Suprapubic skin (tissue), 3 donors: ENCODE results near the gene KRTAP10-7.

Source experiments
- POLR2A ChIP-seq, 2 donors: fragments of 450-650 bp; IDR thresholded peaks; one replicate each; pipeline ENCODE4 v1.6.1; 2017; ENCODE audit warnings: antibody characterized with exemption in 2 of 2, mild to moderate bottlenecking in 2 of 2, moderate library complexity in 2 of 2
- TF ChIP-seq, protein P1 (sequence below), 2 donors: fragments of 200-600 bp in 1 of 2; fragments of 450-650 bp in 1 of 2; sonication (generic) in 1 of 2; IDR thresholded peaks; one replicate each; pipeline ENCODE4 v1.5.1; 2016 to 2019; ENCODE audit warnings: antibody characterized with exemption in 2 of 2, mild to moderate bottlenecking in 1 of 2, moderate library complexity in 1 of 2

DNA sequence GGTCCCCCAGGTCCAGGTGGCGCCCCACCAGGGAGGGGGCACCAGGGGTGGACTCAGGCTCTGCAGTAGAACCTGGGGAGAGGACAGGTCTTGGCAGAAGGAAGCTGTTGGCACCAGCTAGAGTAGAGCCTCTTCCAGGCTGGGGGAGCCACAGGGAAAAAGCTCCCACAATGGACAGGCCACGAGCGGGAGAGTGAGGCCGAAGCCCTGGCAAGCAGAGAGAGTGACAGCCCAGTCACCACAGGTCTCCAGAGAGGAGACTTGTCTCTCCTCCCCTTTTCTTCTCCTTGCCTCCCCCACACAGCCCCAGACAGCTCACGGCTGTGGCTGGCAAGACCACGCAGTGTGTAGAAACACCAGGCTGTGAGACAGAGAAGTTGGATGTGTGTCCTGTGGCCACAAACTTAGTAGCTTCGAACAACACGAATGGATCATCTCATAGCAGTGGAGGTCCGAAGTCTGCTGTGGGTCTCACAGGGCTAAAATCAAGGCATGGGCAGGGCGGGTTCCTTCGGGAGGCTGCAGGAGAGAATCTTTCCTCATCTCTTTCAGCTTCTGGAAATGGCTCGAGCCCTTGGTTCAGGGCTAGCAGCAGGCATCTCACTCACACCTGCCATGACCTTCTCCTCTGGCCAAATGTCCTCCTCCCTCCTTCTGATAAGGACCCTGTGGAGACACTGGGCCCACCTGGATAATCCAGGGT is 50.7 kb downstream of the KRTAP10-7 start:
- TF ChIP-seq, protein P1, sequence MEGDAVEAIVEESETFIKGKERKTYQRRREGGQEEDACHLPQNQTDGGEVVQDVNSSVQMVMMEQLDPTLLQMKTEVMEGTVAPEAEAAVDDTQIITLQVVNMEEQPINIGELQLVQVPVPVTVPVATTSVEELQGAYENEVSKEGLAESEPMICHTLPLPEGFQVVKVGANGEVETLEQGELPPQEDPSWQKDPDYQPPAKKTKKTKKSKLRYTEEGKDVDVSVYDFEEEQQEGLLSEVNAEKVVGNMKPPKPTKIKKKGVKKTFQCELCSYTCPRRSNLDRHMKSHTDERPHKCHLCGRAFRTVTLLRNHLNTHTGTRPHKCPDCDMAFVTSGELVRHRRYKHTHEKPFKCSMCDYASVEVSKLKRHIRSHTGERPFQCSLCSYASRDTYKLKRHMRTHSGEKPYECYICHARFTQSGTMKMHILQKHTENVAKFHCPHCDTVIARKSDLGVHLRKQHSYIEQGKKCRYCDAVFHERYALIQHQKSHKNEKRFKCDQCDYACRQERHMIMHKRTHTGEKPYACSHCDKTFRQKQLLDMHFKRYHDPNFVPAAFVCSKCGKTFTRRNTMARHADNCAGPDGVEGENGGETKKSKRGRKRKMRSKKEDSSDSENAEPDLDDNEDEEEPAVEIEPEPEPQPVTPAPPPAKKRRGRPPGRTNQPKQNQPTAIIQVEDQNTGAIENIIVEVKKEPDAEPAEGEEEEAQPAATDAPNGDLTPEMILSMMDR (IDR thresholded peaks at IDR 0.05): no peak
- no peak for TF ChIP-seq POLR2A (IDR thresholded peaks at IDR 0.05)
